Naive thymus-derived CD4-positive, alpha-beta T cell (primary cell): Measurements from ENCODE around the gene FAM204A. TPM values are rescaled to one million over a fixed set of nuclear protein-coding genes. Genes with fewer than 3 reads are reported as not detected.
A peak's percentile ranks its signal among the peaks of the same experiment; 100 is the strongest.

ENCODE experiments used
- ATAC-seq: fragments of 150-1000 bp; cut with Tn5 transposase; 2 replicates; pipeline ENCODE4 v1.10.0; 2021; ENCODE audit warnings: mild to moderate bottlenecking, moderate library complexity
- CTCF ChIA-PET: fragments of 350-600 bp; sonication (Branson Sonifier 250); formaldehyde crosslinking; loops from one replicate; lab custom pipeline; 2021; ENCODE audit warnings: antibody characterized with exemption; lab: Charles Lee
- POLR2A ChIA-PET: fragments of 350-600 bp; sonication (Branson Sonifier 250); formaldehyde crosslinking; loops from one replicate; lab custom pipeline; 2021; ENCODE audit warnings: antibody characterized with exemption, inconsistent platforms; lab: Charles Lee
- DNase-seq, 9 donors: peaks; one replicate each; pipeline versions ENCODE4 v3.0.0 to v3.0.0-alpha.2; 2020 to 2022; ENCODE audit warnings: mixed read lengths in 1 of 9
- H3K27ac ChIP-seq: one replicate; pipeline ENCODE4 v1.7.0; 2013; ENCODE audit warnings: mild to moderate bottlenecking, low read depth, low read length, moderate library complexity
- H3K27me3 ChIP-seq, 2 donors: one replicate each; pipeline ENCODE4 v1.7.0; 2013; ENCODE audit warnings: low read length in 2 of 2, mild to moderate bottlenecking in 2 of 2, moderate library complexity in 2 of 2; ENCODE audit not compliant: control insufficient read depth in 2 of 2, insufficient read depth in 2 of 2
- H3K36me3 ChIP-seq, 3 experiments: 1 replicate in 2 of 3; 2 replicates in 1 of 3; pipeline ENCODE4 v1.7.0; 2013; ENCODE audit warnings: low read length in 3 of 3, mild to moderate bottlenecking in 3 of 3, moderate library complexity in 1 of 3; ENCODE audit not compliant: insufficient read depth in 3 of 3, control insufficient read depth in 2 of 3
- H3K4me1 ChIP-seq, 2 donors: one replicate each; pipeline ENCODE4 v1.7.0; 2013; ENCODE audit warnings: low read length in 2 of 2, mild to moderate bottlenecking in 2 of 2, moderate library complexity in 1 of 2; ENCODE audit not compliant: control insufficient read depth in 2 of 2, insufficient read depth in 2 of 2
- H3K4me3 ChIP-seq: 2 replicates; pipeline ENCODE4 v1.7.0; 2013; ENCODE audit warnings: mild to moderate bottlenecking, low read length
- H3K9me3 ChIP-seq, 3 experiments: 1 replicate in 2 of 3; 2 replicates in 1 of 3; pipeline ENCODE4 v1.7.0; 2013; ENCODE audit warnings: low read length in 3 of 3; ENCODE audit not compliant: control insufficient read depth in 2 of 3
- H3K27ac Mint-ChIP-seq, 9 donors: one replicate each; pipeline ENCODE4 v1.8.0; 2020 to 2022; ENCODE audit warnings: mixed read lengths in 9 of 9, mild to moderate bottlenecking in 8 of 9, moderate library complexity in 5 of 9, inconsistent platforms in 2 of 9
- H3K27me3 Mint-ChIP-seq, 5 donors: one replicate each; pipeline ENCODE4 v1.8.0; 2021 to 2022; ENCODE audit warnings: mixed read lengths in 5 of 5, mild to moderate bottlenecking in 1 of 5
- H3K36me3 Mint-ChIP-seq, 5 donors: one replicate each; pipeline ENCODE4 v1.8.0; 2020 to 2022; ENCODE audit warnings: mixed read lengths in 5 of 5, mild to moderate bottlenecking in 3 of 5, inconsistent platforms in 1 of 5
- H3K4me1 Mint-ChIP-seq, 7 donors: one replicate each; pipeline ENCODE4 v1.8.0; 2020 to 2022; ENCODE audit warnings: mixed read lengths in 7 of 7, mild to moderate bottlenecking in 3 of 7, inconsistent platforms in 1 of 7
- H3K4me3 Mint-ChIP-seq, 10 donors: one replicate each; pipeline ENCODE4 v1.8.0; 2020 to 2022; ENCODE audit warnings: mild to moderate bottlenecking in 10 of 10, mixed read lengths in 10 of 10, moderate library complexity in 6 of 10, inconsistent platforms in 2 of 10
- H3K9me3 Mint-ChIP-seq, 11 donors: one replicate each; pipeline ENCODE4 v1.8.0; 2020 to 2022; ENCODE audit warnings: mixed read lengths in 11 of 11, mild to moderate bottlenecking in 4 of 11, inconsistent platforms in 1 of 11, moderate library complexity in 1 of 11
- intact Hi-C, 2 donors: fragments of 100-400 bp; cut with micrococcal nuclease; formaldehyde crosslinking; loops; one replicate each; pipeline ENCODE4 v1.15.1; 2023
- polyA plus RNA-seq, 2 donors: library from polyadenylated mRNA; unstranded; fragments of 300-500 nt; fragmentation: Illumina TruSeq; gene quantifications; one replicate each; pipeline ENCODE4 v1.2.3, GENCODE V29; 2021
- total RNA-seq, 6 experiments: library from RNA in 5 of 6; stranded (reverse) in 5 of 6; gene quantifications; 1 replicate in 5 of 6; 2 replicates in 1 of 6; pipeline ENCODE4 v1.2.3 and lab custom pipeline; 2021 to 2026

Gene FAM204A
- total and polyA plus RNA-seq, 7 experiments from 2014 or later = 56.6 to 122 (median 64.8) TPM

DNA sequence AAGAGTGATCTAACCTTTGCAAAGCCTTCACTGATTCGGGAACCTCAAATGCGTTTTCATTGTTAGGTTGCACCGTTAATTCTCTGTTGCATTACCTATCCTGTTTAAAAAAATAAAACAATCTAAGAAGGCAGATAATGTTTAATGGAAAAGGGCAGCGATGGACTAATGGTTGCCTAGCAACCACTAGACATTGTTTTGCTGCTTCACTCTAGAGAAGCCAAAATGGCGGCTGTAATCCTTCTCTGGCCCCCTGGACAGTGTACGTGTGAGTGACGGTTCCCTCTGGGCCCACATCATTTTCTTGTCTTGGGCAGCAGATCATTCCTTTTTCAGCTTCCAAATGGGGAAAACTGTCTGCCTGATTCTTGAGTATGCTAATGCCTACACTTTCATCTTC, 43.3 kb downstream of the FAM204A start:
- peaks cover 0 to 7% (median 0%) of the 10 kb centered on the region in 11 donors for H3K9me3 Mint-ChIP-seq
- no peak overlapping the region for H3K4me3 Mint-ChIP-seq
- intact Hi-C loops = no loop called here
- peaks cover 0 to 5% (median 5%) of the 10 kb centered on the region in 5 donors for H3K27me3 Mint-ChIP-seq
- ChIA-PET POLR2A (no interaction called here), CTCF (no interaction called here)
- no peak overlapping the region for H3K4me3 ChIP-seq
- H3K36me3 ChIP-seq = no peaks in the 10 kb centered on the region
- ATAC-seq (no peak), DNase-seq (no peak)
- H3K4me1 Mint-ChIP-seq = peaks cover 0 to 4% (median 0%) of the 10 kb centered on the region in 7 donors
- H3K27me3 ChIP-seq = no peaks in the 10 kb centered on the region
- H3K27ac Mint-ChIP-seq = no peak overlapping the region
- peaks cover 0 to 7% (median 4%) of the 10 kb centered on the region in 5 donors for H3K36me3 Mint-ChIP-seq
- H3K4me1 ChIP-seq = no peaks in the 10 kb centered on the region
- no peaks in the 10 kb centered on the region for H3K9me3 ChIP-seq
- no peak overlapping the region for H3K27ac ChIP-seq

DNA sequence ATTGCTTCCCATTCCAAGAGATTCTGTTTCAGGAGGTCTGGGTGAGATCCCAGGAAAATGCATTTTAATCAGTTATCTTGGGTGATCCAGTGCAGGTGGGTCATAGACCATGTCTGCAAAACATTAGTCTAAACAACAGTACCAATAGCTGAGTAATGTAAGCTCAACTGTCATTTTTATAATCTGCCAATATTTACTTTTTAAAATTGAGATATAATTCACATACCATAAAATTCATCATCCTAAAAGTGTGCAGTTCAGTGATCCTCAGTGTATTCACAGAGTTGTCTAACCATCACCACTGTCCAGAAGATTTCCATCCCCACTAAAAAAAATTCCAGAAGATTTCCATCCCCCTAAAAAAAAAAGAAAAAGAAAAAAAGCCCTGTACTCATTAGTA, 51.0 kb downstream of the FAM204A start:
- Histone ChIP-seq H3K27me3 (no peaks in the 10 kb centered on the region), H3K27ac (no peak overlapping the region), H3K4me3 (no peak overlapping the region), H3K9me3 (no peaks in the 10 kb centered on the region), H3K4me1 (no peaks in the 10 kb centered on the region), H3K36me3 (no peaks in the 10 kb centered on the region)
- H3K27me3 Mint-ChIP-seq = peaks cover 30 to 47% (median 40%) of the 10 kb centered on the region in 5 donors
- H3K36me3 Mint-ChIP-seq = no peaks in the 10 kb centered on the region
- ChIA-PET POLR2A (no interaction called here), CTCF (no interaction called here)
- DNase-seq = no peak
- H3K27ac Mint-ChIP-seq = no peak overlapping the region
- peaks cover 0 to 6% (median 0%) of the 10 kb centered on the region in 11 donors for H3K9me3 Mint-ChIP-seq
- no peaks in the 10 kb centered on the region for H3K4me1 Mint-ChIP-seq
- H3K4me3 Mint-ChIP-seq = no peak overlapping the region
- intact Hi-C loops = no loop called here
- ATAC-seq = no peak

DNA sequence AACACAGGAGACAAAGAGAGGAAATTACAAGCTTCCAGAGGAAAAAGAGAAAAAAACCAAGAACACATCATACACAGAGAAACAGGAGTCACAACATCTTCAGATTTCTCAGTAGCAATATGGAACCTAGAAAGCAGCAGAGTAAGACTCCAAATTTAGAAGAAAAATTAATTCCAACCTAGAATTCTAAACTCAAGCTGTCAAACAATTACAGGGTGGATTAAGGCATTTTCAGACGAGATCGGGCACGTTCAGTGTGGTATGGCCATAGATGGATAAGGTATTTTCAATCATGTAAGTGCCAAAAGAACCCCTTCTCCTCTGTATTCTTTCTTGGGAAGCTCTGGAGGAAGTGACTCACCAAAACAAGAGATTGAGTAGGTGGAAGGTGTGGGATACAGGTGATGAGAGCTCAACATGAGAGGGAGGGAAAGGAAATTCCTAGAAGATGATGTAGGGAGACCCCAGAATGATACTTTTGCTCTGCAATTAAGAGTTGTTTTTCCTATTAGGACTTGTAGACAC, 51.6 kb downstream of the FAM204A start:
- POLR2A ChIA-PET = no interaction called here
- H3K27me3 Mint-ChIP-seq = peaks cover 30 to 53% (median 40%) of the 10 kb centered on the region in 5 donors
- no peaks in the 10 kb centered on the region for H3K36me3 Mint-ChIP-seq
- Histone ChIP-seq H3K27me3 (no peaks in the 10 kb centered on the region), H3K4me3 (no peak overlapping the region), H3K27ac (no peak overlapping the region), H3K9me3 (no peaks in the 10 kb centered on the region), H3K4me1 (no peaks in the 10 kb centered on the region), H3K36me3 (no peaks in the 10 kb centered on the region)
- H3K9me3 Mint-ChIP-seq = peaks cover 0 to 6% (median 0%) of the 10 kb centered on the region in 11 donors
- H3K4me3 Mint-ChIP-seq = no peak overlapping the region
- CTCF ChIA-PET = no interaction called here
- H3K4me1 Mint-ChIP-seq = no peaks in the 10 kb centered on the region
- no peak for ATAC-seq
- no peak overlapping the region for H3K27ac Mint-ChIP-seq
- intact Hi-C loops = no loop called here
- DNase-seq = no peak

GRCh38 chr10:118287076-118287806, 54.9 kb downstream of the FAM204A start:
- no peak for DNase-seq

GRCh38 chr10:118286051-118286838, 55.9 kb downstream of the FAM204A start:
- no peaks in the 10 kb centered on the region for H3K9me3 ChIP-seq
- peaks cover 0 to 3% (median 0%) of the 10 kb centered on the region in 11 donors for H3K9me3 Mint-ChIP-seq
- no peaks in the 10 kb centered on the region for H3K4me1 ChIP-seq
- no peaks in the 10 kb centered on the region for H3K36me3 Mint-ChIP-seq
- no peak overlapping the region for H3K4me3 Mint-ChIP-seq
- no peak for ATAC-seq
- no peaks in the 10 kb centered on the region for H3K36me3 ChIP-seq
- no peak overlapping the region for H3K4me3 ChIP-seq
- intact Hi-C loops = no loop called here
- no peaks in the 10 kb centered on the region for H3K4me1 Mint-ChIP-seq
- H3K27me3 Mint-ChIP-seq = peaks cover 22 to 55% (median 36%) of the 10 kb centered on the region in 5 donors
- no peak for DNase-seq
- H3K27me3 ChIP-seq = no peaks in the 10 kb centered on the region
- H3K27ac ChIP-seq = no peak overlapping the region
- ChIA-PET POLR2A (no interaction called here), CTCF (no interaction called here)
- no peak overlapping the region for H3K27ac Mint-ChIP-seq

More at GRCh38 chr10:118287076-118287806, 54.9 kb downstream of the FAM204A start:
- ChIA-PET CTCF (interaction anchor here (0.5 kb wide), 1 partner anchor 22 kb away, joined by 3 read pairs; no protein-coding TSS in a partner anchor), POLR2A (no interaction called here)
- Mint-ChIP-seq H3K27me3 (peaks cover 26 to 57% (median 39%) of the 10 kb centered on the region in 5 donors), H3K4me3 (no peak overlapping the region), H3K27ac (no peak overlapping the region), H3K9me3 (peaks cover 0 to 6% (median 0%) of the 10 kb centered on the region in 11 donors), H3K4me1 (no peaks in the 10 kb centered on the region), H3K36me3 (no peaks in the 10 kb centered on the region)
- intact Hi-C loops = no loop called here
- Histone ChIP-seq H3K27me3 (no peaks in the 10 kb centered on the region), H3K4me1 (no peaks in the 10 kb centered on the region), H3K9me3 (no peaks in the 10 kb centered on the region), H3K36me3 (no peaks in the 10 kb centered on the region), H3K27ac (no peak overlapping the region), H3K4me3 (no peak overlapping the region)
- ATAC-seq = no peak

DNA sequence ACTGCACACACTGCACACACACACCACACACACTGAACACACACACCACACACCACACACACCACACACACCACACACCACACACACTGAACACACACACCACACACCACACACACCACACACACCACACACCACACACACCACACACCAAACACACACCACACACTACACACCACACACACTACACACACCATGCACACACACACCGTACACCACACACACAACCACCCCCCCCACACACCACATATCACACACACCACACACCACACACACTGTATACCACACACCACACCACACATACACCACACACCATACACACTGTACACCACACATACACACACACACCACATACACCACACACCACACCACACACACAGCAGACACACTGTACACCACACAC, 59.5 kb downstream of the FAM204A start:
- POLR2A ChIA-PET = no interaction called here
- peaks cover 19 to 52% (median 32%) of the 10 kb centered on the region in 5 donors for H3K27me3 Mint-ChIP-seq
- no peak overlapping the region for H3K27ac Mint-ChIP-seq

More for the DNA sequence above, 59.5 kb downstream of the FAM204A start:
- DNase-seq = no peak
- H3K4me1 Mint-ChIP-seq = no peaks in the 10 kb centered on the region
- H3K27ac ChIP-seq = no peak overlapping the region
- ATAC-seq = peak; percentile 29
- H3K9me3 Mint-ChIP-seq = peaks cover 0 to 12% (median 5%) of the 10 kb centered on the region in 11 donors
- H3K27me3 ChIP-seq = no peaks in the 10 kb centered on the region
- CTCF ChIA-PET = no interaction called here
- intact Hi-C loops = no loop called here
- no peak overlapping the region for H3K4me3 Mint-ChIP-seq
- H3K36me3 Mint-ChIP-seq = no peaks in the 10 kb centered on the region
- peaks cover 0 to 9% (median 0%) of the 10 kb centered on the region in 3 experiments for H3K9me3 ChIP-seq
- H3K4me1 ChIP-seq = no peaks in the 10 kb centered on the region
- no peak overlapping the region for H3K4me3 ChIP-seq
- no peaks in the 10 kb centered on the region for H3K36me3 ChIP-seq
